ENCODE results near the gene PLCH2.

PLCH2 gene

DNA sequence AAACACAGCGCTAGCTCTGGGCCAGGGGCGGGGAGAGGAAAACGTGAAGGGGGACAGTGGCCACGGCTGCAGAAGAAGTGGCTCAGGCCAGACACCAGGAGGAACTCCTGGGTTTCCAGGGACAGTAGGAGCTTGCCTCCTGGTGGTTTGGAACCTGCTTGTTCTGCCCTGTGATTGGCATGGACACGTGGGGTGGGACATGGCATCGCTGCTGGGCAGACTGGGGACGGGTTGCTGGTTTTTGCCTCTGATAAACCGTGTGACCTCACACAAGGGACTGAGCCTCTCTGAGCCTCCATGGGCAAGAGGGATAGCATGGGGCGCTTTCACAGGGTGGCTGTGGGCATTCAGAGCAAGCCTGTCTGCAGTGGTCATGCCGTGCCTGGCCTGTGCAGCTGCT lies 7.5 kb upstream of the PLCH2 start:
- TF ChIP-seq, protein P1, sequence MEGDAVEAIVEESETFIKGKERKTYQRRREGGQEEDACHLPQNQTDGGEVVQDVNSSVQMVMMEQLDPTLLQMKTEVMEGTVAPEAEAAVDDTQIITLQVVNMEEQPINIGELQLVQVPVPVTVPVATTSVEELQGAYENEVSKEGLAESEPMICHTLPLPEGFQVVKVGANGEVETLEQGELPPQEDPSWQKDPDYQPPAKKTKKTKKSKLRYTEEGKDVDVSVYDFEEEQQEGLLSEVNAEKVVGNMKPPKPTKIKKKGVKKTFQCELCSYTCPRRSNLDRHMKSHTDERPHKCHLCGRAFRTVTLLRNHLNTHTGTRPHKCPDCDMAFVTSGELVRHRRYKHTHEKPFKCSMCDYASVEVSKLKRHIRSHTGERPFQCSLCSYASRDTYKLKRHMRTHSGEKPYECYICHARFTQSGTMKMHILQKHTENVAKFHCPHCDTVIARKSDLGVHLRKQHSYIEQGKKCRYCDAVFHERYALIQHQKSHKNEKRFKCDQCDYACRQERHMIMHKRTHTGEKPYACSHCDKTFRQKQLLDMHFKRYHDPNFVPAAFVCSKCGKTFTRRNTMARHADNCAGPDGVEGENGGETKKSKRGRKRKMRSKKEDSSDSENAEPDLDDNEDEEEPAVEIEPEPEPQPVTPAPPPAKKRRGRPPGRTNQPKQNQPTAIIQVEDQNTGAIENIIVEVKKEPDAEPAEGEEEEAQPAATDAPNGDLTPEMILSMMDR (conservative IDR thresholded peaks at IDR 0.05; ENCODE audit: low read length), result no peak
- TF ChIP-seq EZH2phosphoT487 (IDR thresholded peaks at IDR 0.05; ENCODE audit: borderline replicate concordance), result no peak
- no peaks in the 10 kb centered on the region for H3K9me3 ChIP-seq (ENCODE audit: insufficient read depth, low read depth, low read length)
- H4K20me1 ChIP-seq (ENCODE audit: insufficient read depth, low read length, poor library complexity, severe bottlenecking), result no peaks in the 10 kb centered on the region
- H3K36me3 ChIP-seq (ENCODE audit: insufficient read depth, low read length), result no peaks in the 10 kb centered on the region
- no peak overlapping the region for H3K4me2 ChIP-seq (ENCODE audit: low read depth, low read length, poor library complexity, severe bottlenecking)
- H3K27me3 ChIP-seq (ENCODE audit: insufficient read depth, low read length, poor library complexity, severe bottlenecking), result no peaks in the 10 kb centered on the region
- no peak overlapping the region for H2AFZ ChIP-seq (ENCODE audit: low read length)
- no peaks in the 10 kb centered on the region for H3K4me1 ChIP-seq (ENCODE audit: insufficient read depth, low read length, poor library complexity, severe bottlenecking)
- no peak overlapping the region for H3K9ac ChIP-seq (ENCODE audit: low read depth, low read length, poor library complexity, severe bottlenecking)
- H3F3A ChIP-seq (ENCODE audit: low read depth), result no peaks in the 10 kb centered on the region
- no peak overlapping the region for H3K4me3 ChIP-seq (ENCODE audit: low read length, poor library complexity, severe bottlenecking)
- no peaks in the 10 kb centered on the region for H3K9me2 ChIP-seq (replicated peaks; ENCODE audit: low read depth, low read length)
- no peaks in the 10 kb centered on the region for H3K79me2 ChIP-seq (ENCODE audit: insufficient read depth, low read length)

DNA sequence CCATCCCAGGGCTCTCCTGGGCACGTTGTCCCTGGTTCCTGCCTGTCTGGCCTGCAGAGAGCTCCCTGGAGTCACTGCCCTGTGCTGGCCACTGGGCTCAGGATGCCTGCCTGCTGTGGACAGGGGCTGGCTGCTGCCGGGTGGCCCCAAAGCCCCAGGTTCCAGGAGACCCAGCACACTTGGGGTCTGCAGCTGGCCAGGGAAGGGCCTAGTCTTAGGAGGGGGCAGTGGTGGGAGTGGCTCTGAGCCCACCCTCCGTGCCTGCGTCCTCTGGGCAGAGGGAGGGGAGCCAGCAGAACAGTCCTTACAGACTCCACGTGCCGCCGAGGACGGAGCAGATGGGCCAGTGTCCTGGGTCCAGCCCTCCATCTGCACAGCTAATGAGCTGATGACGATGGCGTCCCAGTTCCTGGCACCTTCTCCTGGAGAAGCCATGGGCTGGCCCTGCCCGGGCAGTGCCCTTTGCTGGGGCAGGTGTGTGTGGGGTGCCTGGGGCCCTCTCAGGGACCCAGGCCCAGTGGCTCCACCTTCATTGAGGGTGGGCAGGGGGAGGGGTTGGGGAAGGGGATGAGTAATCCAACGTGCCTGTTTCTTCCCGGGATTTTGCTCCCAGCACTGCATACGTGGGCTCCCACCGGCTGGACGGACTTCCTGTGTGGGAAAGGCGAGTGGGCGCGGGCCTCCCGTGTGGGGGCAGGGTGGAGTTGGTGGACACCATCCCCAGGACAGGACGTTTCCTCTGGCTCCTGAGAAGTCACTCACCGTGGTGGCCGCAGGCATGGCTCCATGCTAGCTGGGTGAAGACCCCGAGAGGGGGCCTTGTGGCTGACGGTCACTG lies 6.8 kb upstream of the PLCH2 start:
- Histone ChIP-seq H4K20me1 (ENCODE audit: insufficient read depth, low read length, poor library complexity, severe bottlenecking) (no peaks in the 10 kb centered on the region), H3K36me3 (ENCODE audit: insufficient read depth, low read length) (no peaks in the 10 kb centered on the region), H3K27me3 (ENCODE audit: insufficient read depth, low read length, poor library complexity, severe bottlenecking) (no peaks in the 10 kb centered on the region), H3K9me2 (replicated peaks; ENCODE audit: low read depth, low read length) (no peaks in the 10 kb centered on the region), H3K4me2 (ENCODE audit: low read depth, low read length, poor library complexity, severe bottlenecking) (no peak overlapping the region), H3K9me3 (ENCODE audit: insufficient read depth, low read depth, low read length) (no peaks in the 10 kb centered on the region), H3K4me1 (ENCODE audit: insufficient read depth, low read length, poor library complexity, severe bottlenecking) (no peaks in the 10 kb centered on the region), H3K4me3 (ENCODE audit: low read length, poor library complexity, severe bottlenecking) (no peak overlapping the region), H3K9ac (ENCODE audit: low read depth, low read length, poor library complexity, severe bottlenecking) (no peak overlapping the region), H2AFZ (ENCODE audit: low read length) (no peak overlapping the region), H3F3A (ENCODE audit: low read depth) (no peaks in the 10 kb centered on the region), H3K79me2 (ENCODE audit: insufficient read depth, low read length) (no peaks in the 10 kb centered on the region)
- TF ChIP-seq, protein P1 (conservative IDR thresholded peaks at IDR 0.05; ENCODE audit: low read length), result no peak
- TF ChIP-seq EZH2phosphoT487 (IDR thresholded peaks at IDR 0.05; ENCODE audit: borderline replicate concordance), result no peak

DNA sequence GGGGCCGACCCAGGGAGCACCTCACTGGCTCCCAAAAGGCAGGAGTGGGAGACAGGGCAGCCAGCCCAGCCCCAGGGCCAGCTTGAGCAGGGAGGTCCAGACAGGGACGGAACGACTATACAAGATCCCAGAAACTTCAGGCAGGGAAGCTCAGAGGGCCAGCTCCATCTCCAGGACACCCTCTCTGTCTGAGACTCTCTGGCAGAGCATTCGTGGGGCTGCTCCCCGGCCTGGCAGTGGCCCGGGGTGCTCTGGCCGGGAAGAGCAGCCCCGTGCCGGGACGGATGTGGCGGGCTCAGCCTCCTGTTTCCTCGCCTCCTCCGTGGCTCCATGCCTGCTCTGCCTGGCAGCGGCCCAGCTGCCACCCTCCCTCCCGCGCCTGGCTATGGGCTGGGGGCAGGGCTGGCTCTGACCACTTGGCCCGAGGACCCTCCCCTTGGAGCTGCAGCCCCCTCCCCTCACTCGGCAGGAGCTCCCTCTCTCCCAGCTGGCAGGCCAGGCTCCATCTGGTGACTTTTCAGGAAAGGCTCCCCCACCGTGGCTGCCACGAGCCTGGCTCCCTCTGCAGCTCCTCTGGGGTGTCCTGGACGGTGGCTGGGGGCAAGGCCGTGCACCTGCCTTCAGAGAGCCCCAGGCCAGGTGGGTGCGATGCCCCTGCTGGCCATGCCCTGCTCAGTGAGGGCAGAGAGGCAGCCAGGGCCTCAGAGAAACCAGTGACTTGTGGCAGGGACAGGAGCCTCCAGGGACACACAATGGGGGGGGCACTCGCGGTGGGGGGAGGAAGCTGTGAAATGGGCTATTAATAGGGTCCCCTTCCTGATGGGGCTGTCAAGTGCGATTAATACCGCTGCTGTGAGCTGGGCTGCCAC lies 5.6 kb upstream of the PLCH2 start:
- no peaks in the 10 kb centered on the region for H3K79me2 ChIP-seq (ENCODE audit: insufficient read depth, low read length)
- TF ChIP-seq EZH2phosphoT487 (IDR thresholded peaks at IDR 0.05; ENCODE audit: borderline replicate concordance), result no peak
- TF ChIP-seq, protein P1 (conservative IDR thresholded peaks at IDR 0.05; ENCODE audit: low read length), result no peak
- H3K4me2 ChIP-seq (ENCODE audit: low read depth, low read length, poor library complexity, severe bottlenecking), result no peak overlapping the region
- no peaks in the 10 kb centered on the region for H3K9me2 ChIP-seq (replicated peaks; ENCODE audit: low read depth, low read length)
- H3K4me3 ChIP-seq (ENCODE audit: low read length, poor library complexity, severe bottlenecking), result no peak overlapping the region
- no peaks in the 10 kb centered on the region for H3K9me3 ChIP-seq (ENCODE audit: insufficient read depth, low read depth, low read length)
- no peaks in the 10 kb centered on the region for H3K36me3 ChIP-seq (ENCODE audit: insufficient read depth, low read length)
- H3K27me3 ChIP-seq (ENCODE audit: insufficient read depth, low read length, poor library complexity, severe bottlenecking), result no peaks in the 10 kb centered on the region
- no peaks in the 10 kb centered on the region for H3K4me1 ChIP-seq (ENCODE audit: insufficient read depth, low read length, poor library complexity, severe bottlenecking)
- no peak overlapping the region for H2AFZ ChIP-seq (ENCODE audit: low read length)
- H3K9ac ChIP-seq (ENCODE audit: low read depth, low read length, poor library complexity, severe bottlenecking), result no peak overlapping the region
- no peaks in the 10 kb centered on the region for H4K20me1 ChIP-seq (ENCODE audit: insufficient read depth, low read length, poor library complexity, severe bottlenecking)
- H3F3A ChIP-seq (ENCODE audit: low read depth), result no peaks in the 10 kb centered on the region
